HepG2 (cell line): Measurements from ENCODE around the gene PHF23. TPM values are rescaled to one million over a fixed set of nuclear protein-coding genes. Genes with fewer than 3 reads are reported as not detected.
A peak's percentile ranks its signal among the peaks of the same experiment; 100 is the strongest.

Experiments
- ARNT2 ChIP-seq: sonication (generic); formaldehyde crosslinking; IDR thresholded peaks from 2 replicates; pipeline ENCODE4 v1.8.0; 2022; ENCODE audit warnings: mild to moderate bottlenecking, low read depth, missing genetic modification reagents, moderate library complexity
- ATF7-NPFF ChIP-seq: sonication (generic); formaldehyde crosslinking; IDR thresholded peaks from 2 replicates; pipeline ENCODE4 v1.8.1; 2023; ENCODE audit warnings: mild to moderate bottlenecking, low read depth, missing genetic modification reagents, moderate library complexity
- CHCHD3 ChIP-seq: sonication (generic); formaldehyde crosslinking; IDR thresholded peaks from 2 replicates; pipeline ENCODE4 v1.8.0; 2022; ENCODE audit warnings: mild to moderate bottlenecking, missing genetic modification reagents, moderate library complexity
- CHD2 ChIP-seq: IDR thresholded peaks from 2 replicates; pipeline ENCODE4 v1.6.1; 2011; ENCODE audit warnings: low read depth, low read length, improper control_type of control experiment
- ELK4 ChIP-seq: sonication (generic); formaldehyde crosslinking; IDR thresholded peaks from 2 replicates; pipeline ENCODE4 v1.9.0; 2021; ENCODE audit warnings: missing genetic modification reagents, borderline replicate concordance
- ERF ChIP-seq: IDR thresholded peaks from 2 replicates; pipeline ENCODE4 v1.6.1; 2018; ENCODE audit warnings: missing biosample characterization, missing genetic modification reagents
- GABPB1 ChIP-seq: IDR thresholded peaks from 2 replicates; pipeline ENCODE4 v1.6.1; 2016; ENCODE audit warnings: mild to moderate bottlenecking, missing genetic modification reagents, moderate library complexity, missing compliant biosample characterization
- HDAC1 ChIP-seq: sonication (generic); formaldehyde crosslinking; IDR thresholded peaks from 2 replicates; pipeline ENCODE4 v1.5.1; 2020; ENCODE audit warnings: mild to moderate bottlenecking, missing genetic modification reagents
- KAT7 ChIP-seq: IDR thresholded peaks from 2 replicates; pipeline ENCODE4 v1.6.1; 2018; ENCODE audit warnings: borderline replicate concordance, missing compliant biosample characterization
- MATR3 ChIP-seq: sonication (generic); formaldehyde crosslinking; IDR thresholded peaks from 2 replicates; pipeline ENCODE4 v1.4.0; 2020; ENCODE audit warnings: missing genetic modification reagents
- MYC ChIP-seq: sonication (generic); formaldehyde crosslinking; IDR thresholded peaks from 2 replicates; pipeline ENCODE4 v1.9.0; 2021; ENCODE audit warnings: missing genetic modification reagents, borderline replicate concordance
- NCOA2 ChIP-seq: sonication (generic); formaldehyde crosslinking; IDR thresholded peaks from 2 replicates; pipeline ENCODE4 v1.8.0; 2022; ENCODE audit warnings: inconsistent platforms
- PHF8 ChIP-seq: sonication (generic); formaldehyde crosslinking; IDR thresholded peaks from 2 replicates; pipeline ENCODE4 v1.5.0; 2020; ENCODE audit warnings: missing genetic modification reagents
- POLR2A ChIP-seq, 2 experiments: IDR thresholded peaks; 2 replicates each; pipeline ENCODE4 v1.6.1; 2011; ENCODE audit warnings: low read depth in 2 of 2, low read length in 2 of 2, mild to moderate bottlenecking in 1 of 2, moderate library complexity in 1 of 2; ENCODE audit not compliant: insufficient read depth in 1 of 2
- PRPF4 ChIP-seq: fragments of 200-400 bp; formaldehyde crosslinking; IDR thresholded peaks from 2 replicates; pipeline ENCODE4 v1.6.1; 2016; ENCODE audit warnings: low read length, low read depth; ENCODE audit not compliant: poor library complexity, severe bottlenecking
- SALL1 ChIP-seq: sonication (generic); formaldehyde crosslinking; IDR thresholded peaks from 2 replicates; pipeline ENCODE4 v1.8.0; 2022; ENCODE audit warnings: mild to moderate bottlenecking, missing genetic modification reagents
- SIN3B ChIP-seq: fragments of 150-350 bp; IDR thresholded peaks from 2 replicates; pipeline ENCODE4 v1.6.1; 2014; ENCODE audit warnings: low read length
- SP5 ChIP-seq: IDR thresholded peaks from 2 replicates; pipeline ENCODE4 v1.6.1; 2016; ENCODE audit warnings: low read depth, borderline replicate concordance
- THYN1 ChIP-seq: sonication (generic); formaldehyde crosslinking; IDR thresholded peaks from 2 replicates; pipeline ENCODE4 v1.8.1; 2023; ENCODE audit warnings: low read depth, mild to moderate bottlenecking, moderate library complexity, missing genetic modification reagents, borderline replicate concordance
- XRCC5 ChIP-seq: fragments of 200-400 bp; formaldehyde crosslinking; optimal IDR thresholded peaks from 2 replicates; pipeline ENCODE3; 2017; ENCODE audit warnings: mild to moderate bottlenecking, low read length
- ZFAT ChIP-seq: sonication (generic); formaldehyde crosslinking; conservative IDR thresholded peaks from 2 replicates; pipeline ENCODE4 v1.8.1; 2023; ENCODE audit warnings: missing genetic modification reagents, inconsistent platforms
- ZFP41 ChIP-seq: sonication (generic); formaldehyde crosslinking; IDR thresholded peaks from 2 replicates; pipeline ENCODE4 v1.4.0; 2020; ENCODE audit warnings: mild to moderate bottlenecking, missing genetic modification reagents, borderline replicate concordance
- ZFX ChIP-seq: sonication (generic); formaldehyde crosslinking; IDR thresholded peaks from 2 replicates; pipeline ENCODE4 v1.4.0; 2020; ENCODE audit warnings: mild to moderate bottlenecking, low read depth, missing genetic modification reagents, moderate library complexity
- ZNF235 ChIP-seq: sonication (generic); formaldehyde crosslinking; IDR thresholded peaks from 2 replicates; pipeline ENCODE4 v1.8.1; 2023; ENCODE audit warnings: mild to moderate bottlenecking, missing genetic modification reagents, borderline replicate concordance
- ZNF451 ChIP-seq: sonication (generic); formaldehyde crosslinking; IDR thresholded peaks from 2 replicates; pipeline ENCODE4 v1.5.0; 2020; ENCODE audit warnings: mild to moderate bottlenecking, missing genetic modification reagents
- ZNF556 ChIP-seq: sonication (generic); formaldehyde crosslinking; IDR thresholded peaks from 2 replicates; pipeline ENCODE4 v1.4.0; 2020; ENCODE audit warnings: mild to moderate bottlenecking, missing genetic modification reagents, borderline replicate concordance
- ZNF564 ChIP-seq: sonication (generic); formaldehyde crosslinking; IDR thresholded peaks from 2 replicates; pipeline ENCODE4 v1.8.1; 2023; ENCODE audit warnings: mild to moderate bottlenecking, missing genetic modification reagents
- ZNF7 ChIP-seq: IDR thresholded peaks from 2 replicates; pipeline ENCODE4 v1.6.1; 2016; ENCODE audit warnings: missing biosample characterization, missing genetic modification reagents
- ZNF883 ChIP-seq: sonication (generic); formaldehyde crosslinking; IDR thresholded peaks from 2 replicates; pipeline ENCODE4 v1.5.1; 2020; ENCODE audit warnings: mild to moderate bottlenecking, missing genetic modification reagents; ENCODE audit errors: not compliant biosample characterization
- polyA plus RNA-seq, 8 experiments: library from polyadenylated mRNA; depleted of rRNA in 3 of 8; stranded (reverse) in 7 of 8; unstranded in 1 of 8; fragments of >200 nt; fragmentation: Illumina TruSeq in 4 of 8; extraction: Trizol in 4 of 8; gene quantifications; 2 replicates each; pipeline versions ENCODE4 v1.2.1 to v1.2.3, GENCODE V29; 2011 to 2016; ENCODE audit warnings: low read depth in 4 of 8, missing spikeins in 1 of 8, mixed read lengths in 1 of 8; ENCODE audit not compliant: insufficient read depth in 1 of 8
- total RNA-seq, 5 experiments: library from RNA; depleted of rRNA; stranded (reverse); fragments of >200 nt; fragmentation: Illumina TruSeq; extraction: Trizol; gene quantifications; 2 replicates each; pipeline ENCODE4 v1.2.3, GENCODE V29; 2016; ENCODE audit warnings: low read depth in 1 of 5
- TF ChIP-seq, protein P1 (sequence below): sonication (generic); formaldehyde crosslinking; conservative IDR thresholded peaks from 2 replicates; pipeline ENCODE4 v1.8.0; 2022; ENCODE audit warnings: missing genetic modification reagents

The PHF23 gene
- total and polyA plus RNA-seq, 2 of the 13 experiments (the other 11 are each of a cell fraction or from before 2014, with no cell fraction given), result 27.6 to 33.2 TPM

DNA sequence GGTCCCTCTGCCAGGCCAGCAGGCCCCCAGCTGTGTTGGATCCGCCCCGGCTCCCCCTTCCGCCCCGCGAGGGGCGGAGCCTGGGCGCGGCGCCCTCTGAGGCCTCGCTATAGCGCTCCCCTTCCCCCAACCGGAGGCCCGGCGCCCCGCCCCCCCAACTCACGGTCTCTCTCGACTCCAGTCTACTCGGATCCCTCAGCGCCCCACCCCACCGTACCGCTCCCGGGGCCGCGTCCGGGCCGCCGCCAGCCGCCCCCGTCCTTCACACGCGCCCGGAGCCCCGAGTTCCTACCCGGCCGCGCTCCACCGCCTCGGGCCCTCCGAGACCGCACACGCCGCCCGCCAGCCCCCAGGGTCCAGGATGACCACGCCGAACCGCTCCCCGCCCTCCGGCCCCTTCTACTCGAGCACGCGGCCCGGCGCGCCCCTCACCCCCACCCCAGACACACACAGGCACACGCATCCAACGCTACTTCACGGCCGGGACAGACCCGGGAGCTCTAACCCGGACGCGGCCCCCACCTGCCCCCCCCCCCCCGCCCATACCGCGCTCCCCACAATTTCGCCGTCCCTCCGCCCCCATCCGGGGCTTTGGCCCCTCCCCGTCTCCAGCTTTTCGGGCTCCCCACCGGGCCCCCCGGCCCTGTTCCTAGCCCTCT is 1.4 kb downstream of the PHF23 start (continued):
- TF ChIP-seq, protein P1, sequence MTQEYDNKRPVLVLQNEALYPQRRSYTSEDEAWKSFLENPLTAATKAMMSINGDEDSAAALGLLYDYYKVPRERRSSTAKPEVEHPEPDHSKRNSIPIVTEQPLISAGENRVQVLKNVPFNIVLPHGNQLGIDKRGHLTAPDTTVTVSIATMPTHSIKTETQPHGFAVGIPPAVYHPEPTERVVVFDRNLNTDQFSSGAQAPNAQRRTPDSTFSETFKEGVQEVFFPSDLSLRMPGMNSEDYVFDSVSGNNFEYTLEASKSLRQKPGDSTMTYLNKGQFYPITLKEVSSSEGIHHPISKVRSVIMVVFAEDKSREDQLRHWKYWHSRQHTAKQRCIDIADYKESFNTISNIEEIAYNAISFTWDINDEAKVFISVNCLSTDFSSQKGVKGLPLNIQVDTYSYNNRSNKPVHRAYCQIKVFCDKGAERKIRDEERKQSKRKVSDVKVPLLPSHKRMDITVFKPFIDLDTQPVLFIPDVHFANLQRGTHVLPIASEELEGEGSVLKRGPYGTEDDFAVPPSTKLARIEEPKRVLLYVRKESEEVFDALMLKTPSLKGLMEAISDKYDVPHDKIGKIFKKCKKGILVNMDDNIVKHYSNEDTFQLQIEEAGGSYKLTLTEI (CRISPR knock-in tag), result no peak
- TF ChIP-seq ZFAT, result no peak
- TF ChIP-seq THYN1, result no peak
- TF ChIP-seq MYC (CRISPR knock-in tag), result peak; percentile 69; the same call in 1 of the 2 replicates
- peak; percentile 14; the same call in 1 of the 2 replicates for TF ChIP-seq ERF
- TF ChIP-seq POLR2A (IDR thresholded peaks at IDR 0.05; ENCODE audit: insufficient read depth in 1 of 2, low read depth in 2 of 2, low read length in 2 of 2), result peak; percentile 39 to 59; a peak in 3 of 4 replicates
- no peak for TF ChIP-seq ZNF235 (CRISPR knock-in tag)
- TF ChIP-seq SALL1 (CRISPR knock-in tag), result peak; percentile 48; the same call in 1 of the 2 replicates
- no peak for TF ChIP-seq MATR3 (CRISPR knock-in tag)
- TF ChIP-seq SIN3B, result no peak
- no peak for TF ChIP-seq ELK4 (CRISPR knock-in tag)
- 0 out of 2 replicates have a peak, but pooled peaks have one; percentile 31 for TF ChIP-seq ATF7-NPFF (CRISPR knock-in tag)
- peak; percentile 64; the same call in 1 of the 2 replicates for TF ChIP-seq SP5 (CRISPR knock-in tag)
- TF ChIP-seq NCOA2 (CRISPR knock-in tag), result no peak
- TF ChIP-seq XRCC5, result no peak
- TF ChIP-seq ZNF451 (CRISPR knock-in tag), result no peak
- 0 out of 2 replicates have a peak, but pooled peaks have one; percentile 29 for TF ChIP-seq ARNT2
- TF ChIP-seq CHD2, result no peak
- no peak; the same call in 1 of the 2 replicates for TF ChIP-seq HDAC1 (CRISPR knock-in tag)
- no peak for TF ChIP-seq ZNF564
- no peak for TF ChIP-seq ZNF883
- TF ChIP-seq PHF8 (CRISPR knock-in tag), result peak; percentile 57
- TF ChIP-seq ZFP41 (CRISPR knock-in tag), result no peak
- TF ChIP-seq ZNF7, result no peak
- TF ChIP-seq ZFX (CRISPR knock-in tag), result peak; percentile 66
- TF ChIP-seq GABPB1 (CRISPR knock-in tag), result peak; percentile 70; the same call in 1 of the 2 replicates
- peak; percentile 30; the same call in 1 of the 2 replicates for TF ChIP-seq KAT7 (CRISPR knock-in tag)
- TF ChIP-seq ZNF556, result peak; percentile 26; the same call in 1 of the 2 replicates
- no peak for TF ChIP-seq CHCHD3 (CRISPR knock-in tag)
- peak; percentile 87 for TF ChIP-seq PRPF4
